Activated CD4-positive, alpha-beta T cell treated with anti-CD3 and anti-CD28 coated beads, Interleukin-2, amount 50 U/mL, for 16 hours (primary cell): Measurements from ENCODE around the gene FAIM2.
A peak's percentile ranks its signal among the peaks of the same experiment; 100 is the strongest.
"Not testable (repeated sequence)": the region's sequence is repeated elsewhere in the genome, so short reads cannot be mapped to it uniquely, and the experiment has no call there.

Experiments
- DNase-seq: peaks from one replicate; pipeline ENCODE4 v3.0.0-alpha.2; 2020

The FAIM2 gene

GRCh38 chr12:49855890-49856289 lies 47.8 kb downstream of the FAIM2 start:
- not testable (repeated sequence) for DNase-seq

- DNase-seq: no peak
Observed at GRCh38 chr12:49854976-49855375, 48.7 kb downstream of the FAIM2 start.

GRCh38 chr12:49853671-49854070 lies 50.0 kb downstream of the FAIM2 start:
- no peak for DNase-seq

- no peak for DNase-seq
Observed at GRCh38 chr12:49847161-49847560, 56.5 kb downstream of the FAIM2 start.

GRCh38 chr12:49846032-49846431 lies 57.7 kb downstream of the FAIM2 start:
- no peak for DNase-seq

GRCh38 chr12:49843876-49844437 lies 59.7 kb downstream of the FAIM2 start:
- no peak for DNase-seq

GRCh38 chr12:49843411-49843810 lies 60.3 kb downstream of the FAIM2 start:
- no peak for DNase-seq

- DNase-seq: peak; percentile 95
Observed at GRCh38 chr12:49842519-49843352, 61.0 kb downstream of the FAIM2 start, which contains the start of gene BCDIN3D. Gene BCDIN3D (minus strand): TSS chr12:49843106. CDS start chr12:49843087, 19 bp downstream.

GRCh38 chr12:49838973-49839633 lies 64.6 kb downstream of the FAIM2 start:
- peak; percentile 40 for DNase-seq

- no peak for DNase-seq
Observed at GRCh38 chr12:49832836-49833421, 70.8 kb downstream of the FAIM2 start.

GRCh38 chr12:49831717-49832116 lies 72.0 kb downstream of the FAIM2 start:
- no peak for DNase-seq

GRCh38 chr12:49828133-49829091 lies 75.3 kb downstream of the FAIM2 start, which contains the start of gene NCKAP5L:
Gene NCKAP5L (minus strand): TSS chr12:49828413. CDS start chr12:49804044, 24,369 bp downstream.
- peak; percentile 95 for DNase-seq

- DNase-seq: peak; percentile 14
Observed at GRCh38 chr12:49827401-49828099, 76.2 kb downstream of the FAIM2 start.

- DNase-seq: no peak
Observed at GRCh38 chr12:49827051-49827400, 76.7 kb downstream of the FAIM2 start.

- DNase-seq: no peak
Observed at GRCh38 chr12:49825971-49826421, 77.7 kb downstream of the FAIM2 start.

- no peak for DNase-seq
Observed at GRCh38 chr12:49825360-49825970, 78.2 kb downstream of the FAIM2 start.

- no peak for DNase-seq
Observed at GRCh38 chr12:49824895-49825294, 78.8 kb downstream of the FAIM2 start.

- DNase-seq: no peak
Observed at GRCh38 chr12:49824416-49824815, 79.3 kb downstream of the FAIM2 start.

GRCh38 chr12:49823951-49824350 lies 79.7 kb downstream of the FAIM2 start:
- no peak for DNase-seq

GRCh38 chr12:49823350-49823749 lies 80.3 kb downstream of the FAIM2 start:
- no peak for DNase-seq
